Nephron (organoid): ENCODE data around the gene SLC6A3.

Source experiments
- H3K27ac Mint-ChIP-seq, 3 experiments: 2 replicates each; pipeline ENCODE4 v1.8.0; 2020; ENCODE audit warnings: mixed read lengths in 3 of 3, mild to moderate bottlenecking in 2 of 3, moderate library complexity in 1 of 3
- H3K27me3 Mint-ChIP-seq: 2 replicates; pipeline ENCODE4 v1.8.0; 2021; ENCODE audit warnings: low read depth, mild to moderate bottlenecking, moderate library complexity, mixed read lengths
- H3K36me3 Mint-ChIP-seq: 2 replicates; pipeline ENCODE4 v1.8.0; 2020; ENCODE audit warnings: low read depth, mixed read lengths
- H3K4me1 Mint-ChIP-seq: 2 replicates; pipeline ENCODE4 v1.8.0; 2020; ENCODE audit warnings: mixed read lengths
- H3K4me3 Mint-ChIP-seq, 3 experiments: 2 replicates each; pipeline ENCODE4 v1.8.0; 2020; ENCODE audit warnings: mild to moderate bottlenecking in 3 of 3, mixed read lengths in 3 of 3, moderate library complexity in 2 of 3
- H3K9me3 Mint-ChIP-seq: 2 replicates; pipeline ENCODE4 v1.8.0; 2020; ENCODE audit warnings: mixed read lengths
- CTCF ChIP-seq, 3 experiments: fragments of 200-600 bp; sonication (generic); IDR thresholded peaks; one replicate each; pipeline ENCODE4 v1.5.0; 2021; ENCODE audit warnings: antibody characterized with exemption in 3 of 3; ENCODE audit not compliant: unreplicated experiment in 3 of 3

Gene SLC6A3

GRCh38 chr5:1488882-1489680 lies 43.8 kb upstream of the SLC6A3 start:
- no peak for TF ChIP-seq CTCF (IDR thresholded peaks at IDR 0.05; ENCODE audit: unreplicated experiment in 3 of 3)
- Mint-ChIP-seq H3K9me3 (no peaks in the 10 kb centered on the region), H3K4me3 (no peak overlapping the region), H3K27me3 (no peaks in the 10 kb centered on the region), H3K4me1 (no peaks in the 10 kb centered on the region), H3K36me3 (peaks cover 45% of the 10 kb centered on the region), H3K27ac (no peak overlapping the region)

GRCh38 chr5:1487079-1487764 lies 42.0 kb upstream of the SLC6A3 start:
- H3K4me3 Mint-ChIP-seq, result no peak overlapping the region
- no peak for TF ChIP-seq CTCF (IDR thresholded peaks at IDR 0.05; ENCODE audit: unreplicated experiment in 3 of 3)
- H3K27me3 Mint-ChIP-seq, result no peaks in the 10 kb centered on the region
- no peaks in the 10 kb centered on the region for H3K4me1 Mint-ChIP-seq
- H3K27ac Mint-ChIP-seq, result no peak overlapping the region
- H3K36me3 Mint-ChIP-seq, result peaks cover 36% of the 10 kb centered on the region
- no peaks in the 10 kb centered on the region for H3K9me3 Mint-ChIP-seq

DNA sequence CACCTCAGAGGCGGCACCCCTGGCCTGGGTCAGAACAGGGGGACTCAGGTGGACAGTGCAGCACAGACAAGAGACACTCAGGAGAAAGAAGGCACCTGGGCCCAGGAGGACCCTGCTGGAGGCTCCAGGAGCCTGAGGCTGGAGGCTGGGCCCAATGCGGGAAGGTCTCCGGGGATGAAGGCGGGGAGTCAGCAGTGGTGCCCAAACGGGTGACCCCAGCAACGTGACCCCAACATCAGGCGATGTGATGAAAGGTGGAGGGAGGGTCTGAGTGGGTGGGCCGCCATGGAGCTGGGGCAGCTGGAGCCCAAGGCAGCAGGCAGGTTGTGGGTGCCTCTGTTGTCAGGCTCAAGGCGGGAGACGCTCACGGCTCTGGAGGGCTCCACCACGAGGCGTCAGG lies 41.0 kb upstream of the SLC6A3 start:
- Mint-ChIP-seq H3K36me3 (peaks cover 28% of the 10 kb centered on the region), H3K4me3 (no peak overlapping the region), H3K9me3 (no peaks in the 10 kb centered on the region), H3K27me3 (no peaks in the 10 kb centered on the region), H3K4me1 (no peaks in the 10 kb centered on the region), H3K27ac (no peak overlapping the region)
- no peak for TF ChIP-seq CTCF (IDR thresholded peaks at IDR 0.05; ENCODE audit: unreplicated experiment in 3 of 3)

GRCh38 chr5:1485579-1486118 lies 40.4 kb upstream of the SLC6A3 start:
- TF ChIP-seq CTCF (IDR thresholded peaks at IDR 0.05; ENCODE audit: unreplicated experiment in 3 of 3), result no peak
- H3K9me3 Mint-ChIP-seq, result no peaks in the 10 kb centered on the region
- peaks cover 23% of the 10 kb centered on the region for H3K36me3 Mint-ChIP-seq
- no peak overlapping the region for H3K4me3 Mint-ChIP-seq
- no peaks in the 10 kb centered on the region for H3K27me3 Mint-ChIP-seq
- no peak overlapping the region for H3K27ac Mint-ChIP-seq
- H3K4me1 Mint-ChIP-seq, result no peaks in the 10 kb centered on the region

- H3K36me3 Mint-ChIP-seq, result peaks cover 20% of the 10 kb centered on the region
- H3K27ac Mint-ChIP-seq, result no peak overlapping the region
- no peak for TF ChIP-seq CTCF (IDR thresholded peaks at IDR 0.05; ENCODE audit: unreplicated experiment in 3 of 3)
Observed at GRCh38 chr5:1484730-1485578, 39.7 kb upstream of the SLC6A3 start.

More at GRCh38 chr5:1484730-1485578, 39.7 kb upstream of the SLC6A3 start:
- Mint-ChIP-seq H3K4me1 (no peaks in the 10 kb centered on the region), H3K27me3 (no peaks in the 10 kb centered on the region), H3K4me3 (no peak overlapping the region), H3K9me3 (no peaks in the 10 kb centered on the region)
